ENCODE results near the gene BIN1. TPM values are rescaled to one million over a fixed set of nuclear protein-coding genes. Genes with fewer than 3 reads are reported as not detected.

Gene BIN1
- total RNA-seq, 1 experiment from 2014 or later: 31.8 TPM

DNA sequence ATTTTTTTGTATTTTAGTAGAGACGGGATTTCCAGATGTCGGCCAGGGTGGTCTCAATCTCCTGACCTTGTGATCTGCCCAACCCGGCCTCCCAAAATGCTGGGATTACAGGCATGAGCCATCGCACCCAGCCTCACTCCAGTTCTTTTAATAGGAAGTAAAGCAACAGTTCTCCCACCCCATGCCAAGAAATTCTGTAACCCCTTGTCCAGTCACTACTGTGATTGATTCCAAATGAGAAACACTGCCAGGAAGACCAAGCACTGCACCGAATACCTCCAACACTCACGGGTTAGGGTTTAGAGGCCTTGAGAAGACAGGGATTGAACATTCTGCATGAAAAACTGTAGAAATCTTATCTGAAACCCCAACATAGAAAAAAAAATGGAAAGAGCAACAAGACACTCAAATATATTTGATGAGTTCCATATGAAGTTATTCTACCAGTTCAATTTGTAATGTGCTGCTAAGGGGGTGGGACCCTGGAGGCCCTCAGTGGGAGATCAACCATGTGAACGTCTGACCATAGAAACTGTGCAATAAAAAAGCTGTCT is 48.2 kb upstream of the BIN1 start:
- ChIA-PET CTCF (interaction anchor here (1.3 kb wide), 1 partner anchor 42 kb away, joined by 4 read pairs; no protein-coding TSS in a partner anchor), RAD21 (ENCODE audit: low non-redundant PET in 1 of 2, low total read pairs in 2 of 2, uncharacterized antibody in 2 of 2, unreplicated experiment in 2 of 2) (no interaction called here), POLR2A (no interaction called here)
- no peaks in the 10 kb centered on the region for H3K9me2 ChIP-seq (ENCODE audit: insufficient read depth)
- intact Hi-C loops (cut with micrococcal nuclease): no loop called here
- ATAC-seq (no peak), DNase-seq (ENCODE audit: low read depth, low spot score) (no peak)
- H2AFZ ChIP-seq (ENCODE audit: low read depth, low read length, poor library complexity, severe bottlenecking): no peak overlapping the region
- TF ChIP-seq SRF (IDR thresholded peaks at IDR 0.05; ENCODE audit: low read depth) (no peak), CEBPB (IDR thresholded peaks at IDR 0.05; ENCODE audit: low read depth) (no peak), ZNF274 (IDR thresholded peaks at IDR 0.05; ENCODE audit: low read depth, low read length) (no peak), SIN3A (IDR thresholded peaks at IDR 0.05; ENCODE audit: low read depth) (no peak), YY1 (IDR thresholded peaks at IDR 0.05; ENCODE audit: extremely low read depth, insufficient replicate concordance, low read depth, low read length) (no peak), EZH2 (IDR thresholded peaks at IDR 0.05) (no peak), SP1 (IDR thresholded peaks at IDR 0.05; ENCODE audit: low read depth) (no peak), EGR1 (IDR thresholded peaks at IDR 0.05; ENCODE audit: low read depth) (no peak), EZH2phosphoT487 (IDR thresholded peaks at IDR 0.05; ENCODE audit: borderline replicate concordance) (no peak), JUND (IDR thresholded peaks at IDR 0.05) (no peak), FOSL1 (IDR thresholded peaks at IDR 0.05; ENCODE audit: low read depth) (no peak), ELF1 (IDR thresholded peaks at IDR 0.05; ENCODE audit: borderline replicate concordance, low read depth) (no peak), ZFX (IDR thresholded peaks at IDR 0.05) (no peak), RAD21 (IDR thresholded peaks at IDR 0.05; ENCODE audit: low read depth) (no peak)
- TF ChIP-seq, protein P1, sequence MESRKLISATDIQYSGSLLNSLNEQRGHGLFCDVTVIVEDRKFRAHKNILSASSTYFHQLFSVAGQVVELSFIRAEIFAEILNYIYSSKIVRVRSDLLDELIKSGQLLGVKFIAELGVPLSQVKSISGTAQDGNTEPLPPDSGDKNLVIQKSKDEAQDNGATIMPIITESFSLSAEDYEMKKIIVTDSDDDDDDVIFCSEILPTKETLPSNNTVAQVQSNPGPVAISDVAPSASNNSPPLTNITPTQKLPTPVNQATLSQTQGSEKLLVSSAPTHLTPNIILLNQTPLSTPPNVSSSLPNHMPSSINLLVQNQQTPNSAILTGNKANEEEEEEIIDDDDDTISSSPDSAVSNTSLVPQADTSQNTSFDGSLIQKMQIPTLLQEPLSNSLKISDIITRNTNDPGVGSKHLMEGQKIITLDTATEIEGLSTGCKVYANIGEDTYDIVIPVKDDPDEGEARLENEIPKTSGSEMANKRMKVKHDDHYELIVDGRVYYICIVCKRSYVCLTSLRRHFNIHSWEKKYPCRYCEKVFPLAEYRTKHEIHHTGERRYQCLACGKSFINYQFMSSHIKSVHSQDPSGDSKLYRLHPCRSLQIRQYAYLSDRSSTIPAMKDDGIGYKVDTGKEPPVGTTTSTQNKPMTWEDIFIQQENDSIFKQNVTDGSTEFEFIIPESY (IDR thresholded peaks at IDR 0.05; ENCODE audit: extremely low read depth, insufficient replicate concordance, low read length): no peak
- TF ChIP-seq, protein P2, sequence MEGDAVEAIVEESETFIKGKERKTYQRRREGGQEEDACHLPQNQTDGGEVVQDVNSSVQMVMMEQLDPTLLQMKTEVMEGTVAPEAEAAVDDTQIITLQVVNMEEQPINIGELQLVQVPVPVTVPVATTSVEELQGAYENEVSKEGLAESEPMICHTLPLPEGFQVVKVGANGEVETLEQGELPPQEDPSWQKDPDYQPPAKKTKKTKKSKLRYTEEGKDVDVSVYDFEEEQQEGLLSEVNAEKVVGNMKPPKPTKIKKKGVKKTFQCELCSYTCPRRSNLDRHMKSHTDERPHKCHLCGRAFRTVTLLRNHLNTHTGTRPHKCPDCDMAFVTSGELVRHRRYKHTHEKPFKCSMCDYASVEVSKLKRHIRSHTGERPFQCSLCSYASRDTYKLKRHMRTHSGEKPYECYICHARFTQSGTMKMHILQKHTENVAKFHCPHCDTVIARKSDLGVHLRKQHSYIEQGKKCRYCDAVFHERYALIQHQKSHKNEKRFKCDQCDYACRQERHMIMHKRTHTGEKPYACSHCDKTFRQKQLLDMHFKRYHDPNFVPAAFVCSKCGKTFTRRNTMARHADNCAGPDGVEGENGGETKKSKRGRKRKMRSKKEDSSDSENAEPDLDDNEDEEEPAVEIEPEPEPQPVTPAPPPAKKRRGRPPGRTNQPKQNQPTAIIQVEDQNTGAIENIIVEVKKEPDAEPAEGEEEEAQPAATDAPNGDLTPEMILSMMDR (IDR thresholded peaks at IDR 0.05 in 2 of 3, conservative IDR thresholded peaks at IDR 0.05 in 1 of 3; ENCODE audit: borderline replicate concordance in 1 of 3, insufficient read depth in 1 of 3, low read depth in 2 of 3, low read length in 2 of 3): no peak
- TF ChIP-seq, protein P3, sequence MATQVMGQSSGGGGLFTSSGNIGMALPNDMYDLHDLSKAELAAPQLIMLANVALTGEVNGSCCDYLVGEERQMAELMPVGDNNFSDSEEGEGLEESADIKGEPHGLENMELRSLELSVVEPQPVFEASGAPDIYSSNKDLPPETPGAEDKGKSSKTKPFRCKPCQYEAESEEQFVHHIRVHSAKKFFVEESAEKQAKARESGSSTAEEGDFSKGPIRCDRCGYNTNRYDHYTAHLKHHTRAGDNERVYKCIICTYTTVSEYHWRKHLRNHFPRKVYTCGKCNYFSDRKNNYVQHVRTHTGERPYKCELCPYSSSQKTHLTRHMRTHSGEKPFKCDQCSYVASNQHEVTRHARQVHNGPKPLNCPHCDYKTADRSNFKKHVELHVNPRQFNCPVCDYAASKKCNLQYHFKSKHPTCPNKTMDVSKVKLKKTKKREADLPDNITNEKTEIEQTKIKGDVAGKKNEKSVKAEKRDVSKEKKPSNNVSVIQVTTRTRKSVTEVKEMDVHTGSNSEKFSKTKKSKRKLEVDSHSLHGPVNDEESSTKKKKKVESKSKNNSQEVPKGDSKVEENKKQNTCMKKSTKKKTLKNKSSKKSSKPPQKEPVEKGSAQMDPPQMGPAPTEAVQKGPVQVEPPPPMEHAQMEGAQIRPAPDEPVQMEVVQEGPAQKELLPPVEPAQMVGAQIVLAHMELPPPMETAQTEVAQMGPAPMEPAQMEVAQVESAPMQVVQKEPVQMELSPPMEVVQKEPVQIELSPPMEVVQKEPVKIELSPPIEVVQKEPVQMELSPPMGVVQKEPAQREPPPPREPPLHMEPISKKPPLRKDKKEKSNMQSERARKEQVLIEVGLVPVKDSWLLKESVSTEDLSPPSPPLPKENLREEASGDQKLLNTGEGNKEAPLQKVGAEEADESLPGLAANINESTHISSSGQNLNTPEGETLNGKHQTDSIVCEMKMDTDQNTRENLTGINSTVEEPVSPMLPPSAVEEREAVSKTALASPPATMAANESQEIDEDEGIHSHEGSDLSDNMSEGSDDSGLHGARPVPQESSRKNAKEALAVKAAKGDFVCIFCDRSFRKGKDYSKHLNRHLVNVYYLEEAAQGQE (IDR thresholded peaks at IDR 0.05; ENCODE audit: low read depth): no peak
- H3K79me2 ChIP-seq (ENCODE audit: insufficient read depth, low read length): no peaks in the 10 kb centered on the region
- no peak overlapping the region for H3K4me2 ChIP-seq (ENCODE audit: low read length)
- H3K27ac ChIP-seq (ENCODE audit: low read depth, low read length): no peak overlapping the region
- H3K9me3 ChIP-seq (ENCODE audit: control insufficient read depth in 1 of 2, insufficient read depth in 1 of 2, low read depth in 1 of 2, low read length in 2 of 2): no peaks in the 10 kb centered on the region
- no peak overlapping the region for H3K9ac ChIP-seq (ENCODE audit: low read length)
- no peaks in the 10 kb centered on the region for H3K27me3 ChIP-seq (ENCODE audit: insufficient read depth, low read length)
- no peak overlapping the region for H3K4me3 ChIP-seq (replicated peaks in 1 of 2; ENCODE audit: low read depth in 1 of 2, low read length in 2 of 2)
- no peaks in the 10 kb centered on the region for H3K36me3 ChIP-seq (ENCODE audit: control insufficient read depth in 1 of 2, insufficient read depth in 2 of 2, low read length in 2 of 2)
- H4K20me1 ChIP-seq (ENCODE audit: insufficient read depth): no peaks in the 10 kb centered on the region
- H3K4me1 ChIP-seq (ENCODE audit: control insufficient read depth in 1 of 2, insufficient read depth in 2 of 2, low read length in 2 of 2): peaks cover 3 to 9% of the 10 kb centered on the region in 2 experiments; a peak in 2 of 4 replicates
- BruUV-seq (replicated peaks): no TSS peak
